SK-N-SH treated with all-trans-retinoic acid at 6 μM for 48 hours (cell line): ENCODE measurements around the gene DTD1.

Experiments used
- ATAC-seq: fragments of 200-7000 bp; cut with Tn5 transposase; 3 replicates; pipeline ENCODE4 v1.9.1; 2020; ENCODE audit warnings: mild to moderate bottlenecking, moderate library complexity
- ARNTL ChIP-seq: fragments of 450-650 bp; formaldehyde crosslinking; IDR thresholded peaks from 2 replicates; pipeline ENCODE4 v1.5.0; 2020; ENCODE audit warnings: low read depth, mild to moderate bottlenecking, moderate library complexity, borderline replicate concordance
- BACH2 ChIP-seq: fragments of 250-450 bp; sonication (Bioruptor Pico); IDR thresholded peaks from 2 replicates; pipeline ENCODE4 v1.9.0; 2021; ENCODE audit warnings: mild to moderate bottlenecking, borderline replicate concordance
- CREB5 ChIP-seq: fragments of 250-450 bp; sonication (Bioruptor Pico); IDR thresholded peaks from 2 replicates; pipeline ENCODE4 v1.5.1; 2020; ENCODE audit warnings: low read depth, mild to moderate bottlenecking, moderate library complexity
- CSDC2 ChIP-seq: fragments of 250-450 bp; sonication (Bioruptor Pico); IDR thresholded peaks from 2 replicates; pipeline ENCODE4 v1.5.0; 2020; ENCODE audit warnings: mild to moderate bottlenecking, moderate library complexity
- CSRNP3 ChIP-seq: fragments of 250-450 bp; sonication (Bioruptor Pico); IDR thresholded peaks from 2 replicates; pipeline ENCODE4 v1.5.1; 2021; ENCODE audit warnings: mild to moderate bottlenecking, moderate library complexity
- ESRRG ChIP-seq: fragments of 250-450 bp; sonication (Bioruptor Pico); IDR thresholded peaks from 2 replicates; pipeline ENCODE4 v1.6.1; 2021; ENCODE audit warnings: mild to moderate bottlenecking
- GLIS3 ChIP-seq: fragments of 250-450 bp; sonication (Bioruptor Pico); IDR thresholded peaks from 2 replicates; pipeline ENCODE4 v1.5.0; 2020; ENCODE audit warnings: mild to moderate bottlenecking, moderate library complexity
- ISL1 ChIP-seq: fragments of 250-450 bp; sonication (Bioruptor Pico); IDR thresholded peaks from 2 replicates; pipeline ENCODE4 v2.1.2; 2022; ENCODE audit warnings: mild to moderate bottlenecking, moderate library complexity
- OSR1 ChIP-seq: fragments of 250-450 bp; sonication (Bioruptor Pico); IDR thresholded peaks from 2 replicates; pipeline ENCODE4 v1.8.0; 2022; ENCODE audit warnings: moderate library complexity, mild to moderate bottlenecking, inconsistent platforms
- PATZ1 ChIP-seq: fragments of 250-450 bp; sonication (Bioruptor Pico); IDR thresholded peaks from 2 replicates; pipeline ENCODE4 v1.8.0; 2020; ENCODE audit warnings: mild to moderate bottlenecking, moderate library complexity, borderline replicate concordance
- PPARA ChIP-seq: fragments of 250-450 bp; sonication (Bioruptor Pico); IDR thresholded peaks from 2 replicates; pipeline ENCODE4 v1.5.0; 2020; ENCODE audit warnings: mild to moderate bottlenecking, borderline replicate concordance
- RARB ChIP-seq: fragments of 250-450 bp; sonication (Bioruptor Pico); IDR thresholded peaks from 2 replicates; pipeline ENCODE4 v1.8.0; 2021; ENCODE audit warnings: mild to moderate bottlenecking, moderate library complexity
- SNAI2 ChIP-seq: fragments of 250-450 bp; sonication (Bioruptor Pico); IDR thresholded peaks from 2 replicates; pipeline ENCODE4 v1.5.0; 2020; ENCODE audit warnings: mild to moderate bottlenecking, moderate library complexity
- TCF4 ChIP-seq: fragments of 250-450 bp; sonication (Bioruptor Pico); IDR thresholded peaks from 2 replicates; pipeline ENCODE4 v1.8.0; 2021; ENCODE audit warnings: mild to moderate bottlenecking, moderate library complexity, borderline replicate concordance
- TOX ChIP-seq: fragments of 250-450 bp; sonication (Bioruptor Pico); IDR thresholded peaks from 2 replicates; pipeline ENCODE4 v1.8.0; 2021; ENCODE audit warnings: mild to moderate bottlenecking, moderate library complexity, borderline replicate concordance
- TSHZ2 ChIP-seq: fragments of 250-450 bp; sonication (Bioruptor Pico); IDR thresholded peaks from 2 replicates; pipeline ENCODE4 v1.5.0; 2020; ENCODE audit warnings: mild to moderate bottlenecking, moderate library complexity
- ZC3H10 ChIP-seq: fragments of 250-450 bp; sonication (Bioruptor Pico); IDR thresholded peaks from 2 replicates; pipeline ENCODE4 v1.5.1; 2021; ENCODE audit warnings: mild to moderate bottlenecking, moderate library complexity
- ZFP3 ChIP-seq: fragments of 250-450 bp; sonication (Bioruptor Pico); IDR thresholded peaks from 2 replicates; pipeline ENCODE4 v1.5.0; 2020; ENCODE audit warnings: mild to moderate bottlenecking, moderate library complexity
- ZFP30 ChIP-seq: fragments of 450-650 bp; formaldehyde crosslinking; IDR thresholded peaks from 2 replicates; pipeline ENCODE4 v1.5.0; 2022; ENCODE audit warnings: mild to moderate bottlenecking, moderate library complexity
- ZNF565 ChIP-seq: fragments of 450-650 bp; formaldehyde crosslinking; conservative IDR thresholded peaks from 2 replicates; pipeline ENCODE4 v1.5.0; 2020; ENCODE audit warnings: low read depth, mild to moderate bottlenecking, moderate library complexity
- ZNF70 ChIP-seq: fragments of 450-650 bp; formaldehyde crosslinking; IDR thresholded peaks from 2 replicates; pipeline ENCODE4 v1.5.0; 2020; ENCODE audit warnings: mild to moderate bottlenecking, moderate library complexity
- ZNF8 ChIP-seq: fragments of 450-650 bp; formaldehyde crosslinking; IDR thresholded peaks from 2 replicates; pipeline ENCODE4 v1.5.0; 2020; ENCODE audit warnings: mild to moderate bottlenecking, moderate library complexity

The DTD1 gene

GRCh38 chr20:18698735-18699380 is 111.0 kb downstream of the DTD1 start:
- no peak for ATAC-seq
- no peak for TF ChIP-seq OSR1 (CRISPR knock-in tag)
- TF ChIP-seq ZFP30, result no peak
- no peak for TF ChIP-seq TCF4 (CRISPR knock-in tag)
- TF ChIP-seq SNAI2 (CRISPR knock-in tag), result no peak
- no peak for TF ChIP-seq ZNF70
- TF ChIP-seq TSHZ2, result no peak
- no peak for TF ChIP-seq ESRRG
- no peak for TF ChIP-seq CREB5 (CRISPR knock-in tag)
- no peak for TF ChIP-seq BACH2 (CRISPR knock-in tag)
- no peak for TF ChIP-seq GLIS3 (CRISPR knock-in tag)
- no peak for TF ChIP-seq CSDC2 (CRISPR knock-in tag)
- no peak for TF ChIP-seq ZNF565 (CRISPR knock-in tag)
- no peak for TF ChIP-seq ZFP3 (CRISPR knock-in tag)
- no peak for TF ChIP-seq ISL1 (CRISPR knock-in tag)
- TF ChIP-seq ARNTL (CRISPR knock-in tag), result no peak
- no peak for TF ChIP-seq RARB (CRISPR knock-in tag)
- no peak for TF ChIP-seq PPARA (CRISPR knock-in tag)
- TF ChIP-seq, all 23 proteins: peak for 0

- no peak for ATAC-seq
- no peak for TF ChIP-seq ZNF8
- no peak for TF ChIP-seq CREB5 (CRISPR knock-in tag)
- no peak for TF ChIP-seq BACH2 (CRISPR knock-in tag)
- TF ChIP-seq PATZ1 (CRISPR knock-in tag), result no peak
- TF ChIP-seq ESRRG, result no peak
- no peak for TF ChIP-seq CSRNP3
- no peak for TF ChIP-seq ARNTL (CRISPR knock-in tag)
- no peak for TF ChIP-seq PPARA (CRISPR knock-in tag)
- no peak for TF ChIP-seq ZFP3 (CRISPR knock-in tag)
- TF ChIP-seq SNAI2 (CRISPR knock-in tag), result no peak
- no peak for TF ChIP-seq OSR1 (CRISPR knock-in tag)
- TF ChIP-seq RARB (CRISPR knock-in tag), result no peak
- no peak for TF ChIP-seq ZC3H10 (CRISPR knock-in tag)
- TF ChIP-seq ISL1 (CRISPR knock-in tag), result no peak
- no peak for TF ChIP-seq TOX
Measured at GRCh38 chr20:18701969-18702368, 114.1 kb downstream of the DTD1 start.

GRCh38 chr20:18702736-18703135 is 114.9 kb downstream of the DTD1 start:
- ATAC-seq, result no peak
- TF ChIP-seq ZNF70 (no peak), PPARA (CRISPR knock-in tag) (no peak), BACH2 (CRISPR knock-in tag) (no peak), ZFP3 (CRISPR knock-in tag) (no peak), TSHZ2 (no peak), TCF4 (CRISPR knock-in tag) (no peak), CSRNP3 (no peak), ISL1 (CRISPR knock-in tag) (no peak), ARNTL (CRISPR knock-in tag) (no peak), SNAI2 (CRISPR knock-in tag) (no peak), ZC3H10 (CRISPR knock-in tag) (no peak), CSDC2 (CRISPR knock-in tag) (no peak), RARB (CRISPR knock-in tag) (no peak), OSR1 (CRISPR knock-in tag) (no peak)
